Sigmoid colon (tissue), 4 donors: Measurements from ENCODE around the gene KIF22.

Experiments used
- CTCF ChIP-seq, 4 experiments: fragments of 450-650 bp in 3 of 4; fragments of 200-600 bp in 1 of 4; IDR thresholded peaks; one replicate each; pipeline ENCODE4 v1.5.1; 2016 to 2019; ENCODE audit warnings: antibody characterized with exemption in 4 of 4, mild to moderate bottlenecking in 3 of 4, moderate library complexity in 2 of 4
- EP300 ChIP-seq, 4 donors: sonication (generic); formaldehyde crosslinking; IDR thresholded peaks; one replicate each; pipeline ENCODE4 v1.6.1; 2017; ENCODE audit warnings: antibody characterized with exemption in 4 of 4
- POLR2A ChIP-seq, 2 donors: fragments of 450-650 bp; IDR thresholded peaks; one replicate each; pipeline ENCODE4 v1.6.1; 2016; ENCODE audit warnings: antibody characterized with exemption in 2 of 2, mild to moderate bottlenecking in 2 of 2, moderate library complexity in 2 of 2
- POLR2AphosphoS5 ChIP-seq, 4 donors: sonication (generic); formaldehyde crosslinking; IDR thresholded peaks; one replicate each; pipeline ENCODE4 v1.6.1; 2017; ENCODE audit warnings: antibody characterized with exemption in 4 of 4

DNA sequence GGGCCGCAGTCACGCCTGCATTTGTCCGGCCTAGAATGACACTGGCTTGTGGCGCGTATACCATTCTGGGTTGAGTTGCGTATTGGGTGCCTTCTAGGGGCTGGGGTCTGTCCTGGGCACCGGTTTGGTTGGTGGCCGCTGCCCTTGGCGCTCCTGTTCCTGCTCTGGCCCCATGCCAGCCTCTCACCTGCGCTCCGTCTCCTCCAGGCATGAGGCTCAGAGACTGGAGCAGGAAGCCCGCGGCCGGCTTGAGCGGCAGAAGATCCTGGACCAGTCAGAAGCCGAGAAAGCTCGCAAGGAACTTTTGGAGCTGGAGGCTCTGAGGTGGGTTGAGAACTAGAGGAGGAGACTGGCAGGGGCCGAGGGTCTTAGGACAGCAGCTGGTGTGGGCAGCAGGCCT is 55.1 kb downstream of the KIF22 start:
- TF ChIP-seq CTCF (IDR thresholded peaks at IDR 0.05), result no peak
- no peak for TF ChIP-seq EP300 (IDR thresholded peaks at IDR 0.05)
- no peak for TF ChIP-seq POLR2AphosphoS5 (IDR thresholded peaks at IDR 0.05)
- no peak for TF ChIP-seq POLR2A (IDR thresholded peaks at IDR 0.05)
